Stimulated activated CD8-positive, alpha-beta memory T cell treated with anti-CD3 and anti-CD28 coated beads, Interleukin-4, amount 100 ng/mL, for 1 hour (primary cell): ENCODE results near the gene ADRA1B.

Experiments used
- DNase-seq, 2 donors: peaks; one replicate each; pipeline ENCODE4 v3.0.0-alpha.2; 2020; ENCODE audit warnings: low read depth in 2 of 2, low spot score in 1 of 2

The ADRA1B gene

GRCh38 chr5:159928122-159928909, 12.0 kb downstream of the ADRA1B start:
- DNase-seq, result no peak

DNA sequence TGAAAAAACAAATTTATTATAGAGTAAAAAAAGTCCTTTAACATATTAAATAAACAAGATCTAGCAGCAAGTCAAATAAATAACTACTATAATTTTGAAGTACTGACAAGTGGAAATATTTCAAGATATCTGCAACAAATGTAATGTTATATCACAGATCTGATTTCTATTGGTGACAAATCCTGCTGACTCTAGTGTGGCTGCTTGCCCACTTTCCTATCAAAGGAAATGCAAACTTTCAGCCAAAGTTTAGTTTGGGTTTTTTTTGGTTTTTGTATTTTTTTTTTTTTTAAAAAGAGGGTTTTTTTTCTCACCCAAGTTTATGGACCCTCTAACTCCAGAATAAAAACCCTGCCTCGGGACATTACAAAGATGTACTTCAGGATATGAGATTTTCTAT, 12.9 kb downstream of the ADRA1B start:
- no peak for DNase-seq

- DNase-seq, result no peak
Measured at GRCh38 chr5:159933531-159934485, 17.5 kb downstream of the ADRA1B start.

DNA sequence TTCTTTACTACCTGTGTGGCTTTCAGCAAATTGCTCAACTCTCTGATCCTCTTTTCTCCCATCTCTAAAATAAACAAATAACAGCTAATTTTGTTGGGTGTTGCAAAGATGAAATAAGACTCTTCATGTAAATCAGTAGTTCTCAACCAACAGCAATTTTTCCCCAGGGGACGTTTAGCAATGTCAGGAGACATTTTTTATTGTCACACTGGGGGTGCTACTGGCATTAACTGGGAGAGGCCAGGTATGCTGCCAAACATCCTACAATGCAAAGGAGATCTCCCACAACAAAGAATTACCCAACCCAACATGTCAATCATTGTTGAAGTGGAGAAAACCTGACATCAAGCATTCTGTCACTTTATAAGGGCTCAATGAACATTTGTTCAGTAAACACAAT, 19.7 kb downstream of the ADRA1B start:
- no peak for DNase-seq

- DNase-seq, result no peak
Measured at GRCh38 chr5:159936686-159937329, 20.5 kb downstream of the ADRA1B start.

DNA sequence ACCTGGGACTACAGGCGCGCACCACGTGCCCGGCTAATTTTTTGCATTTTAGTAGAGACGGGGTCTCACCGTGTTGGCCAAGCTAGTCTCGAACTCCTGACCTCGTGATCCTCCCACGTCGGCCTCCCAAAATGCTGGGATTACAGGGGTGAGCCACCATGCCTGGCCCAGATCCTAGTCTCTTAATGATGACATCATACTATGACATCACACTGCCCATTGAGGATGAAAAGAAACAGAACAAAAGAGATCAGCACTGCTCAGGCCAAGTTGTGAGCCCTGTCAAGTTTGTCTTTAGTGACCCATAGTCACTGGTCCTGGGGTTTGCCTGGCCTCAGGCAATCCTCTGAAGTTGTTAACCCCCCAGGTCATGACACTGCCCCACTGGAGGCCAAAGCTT, 21.3 kb downstream of the ADRA1B start:
- DNase-seq, result no peak

DNA sequence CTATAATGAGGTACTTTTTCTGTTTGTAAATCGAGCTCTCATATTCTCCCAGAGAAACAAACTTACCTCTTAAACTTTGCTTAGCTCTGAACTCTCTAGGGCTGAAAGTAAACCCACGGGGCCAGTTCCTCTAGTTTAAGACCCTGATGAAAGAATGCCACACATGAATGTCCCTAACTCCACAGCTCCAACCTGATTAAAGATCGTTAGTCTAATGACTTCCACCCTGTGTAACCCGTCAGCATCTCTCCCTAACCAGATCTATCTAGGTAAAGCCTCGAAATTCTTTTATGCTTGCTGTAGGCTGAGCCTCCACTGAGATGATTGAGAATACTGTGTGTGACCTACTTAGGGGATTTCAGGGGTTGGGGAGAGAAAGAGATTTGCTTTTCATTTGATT, 27.0 kb downstream of the ADRA1B start:
- no peak for DNase-seq

- no peak for DNase-seq
Measured at GRCh38 chr5:159944056-159944600, 27.8 kb downstream of the ADRA1B start.

DNA sequence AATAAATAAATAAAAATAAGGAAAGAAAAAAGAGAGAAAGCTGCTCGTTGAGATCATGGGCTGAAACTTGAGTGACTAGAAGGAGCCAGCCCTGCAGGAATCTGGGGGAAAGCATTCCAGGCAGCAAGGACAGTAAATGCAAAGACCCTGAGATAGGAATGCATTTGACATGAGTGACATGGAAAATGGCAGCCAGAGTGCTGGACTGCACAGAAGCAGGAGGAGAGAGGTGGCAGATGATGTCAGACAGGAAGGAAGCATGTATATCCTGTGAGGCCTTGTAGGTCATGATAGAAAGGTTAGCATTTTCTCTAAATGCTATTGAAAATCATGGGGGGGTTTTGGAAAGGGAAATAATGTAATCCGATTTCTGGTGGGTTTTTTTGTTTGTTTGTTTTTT, 29.1 kb downstream of the ADRA1B start:
- no peak for DNase-seq

DNA sequence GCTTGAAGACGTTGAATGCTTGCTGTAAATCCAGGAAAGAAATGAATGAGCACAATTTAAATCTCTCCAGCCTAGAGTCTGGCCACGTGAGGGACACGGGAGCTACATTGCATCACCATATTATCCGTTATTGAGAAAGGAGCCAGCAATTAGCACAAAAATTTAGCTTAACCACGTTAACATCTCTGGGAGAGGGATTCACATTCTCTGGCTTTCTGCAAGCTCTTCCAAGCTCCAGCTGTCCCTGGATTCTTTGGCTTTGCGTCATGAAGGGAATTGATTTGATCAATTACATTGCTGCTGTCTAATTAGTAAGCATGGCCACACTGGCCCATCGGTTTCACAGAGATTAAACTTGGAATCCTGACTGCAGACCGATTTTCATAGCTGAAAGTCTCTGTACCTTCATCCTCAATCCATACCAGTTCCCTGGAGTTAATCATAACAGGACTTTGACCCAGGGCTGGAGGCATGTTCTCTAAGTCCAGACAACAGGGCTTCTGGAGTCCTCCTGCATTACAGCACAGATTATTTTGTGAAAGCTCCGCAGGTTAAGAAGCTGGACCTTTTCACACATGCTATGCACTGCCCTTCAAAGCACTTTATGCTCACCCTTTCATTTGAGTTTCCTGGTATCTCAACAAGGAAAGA, 31.6 kb downstream of the ADRA1B start:
- no peak for DNase-seq

- DNase-seq, result no peak
Measured at GRCh38 chr5:159951387-159951786, 35.1 kb downstream of the ADRA1B start.

- DNase-seq, result no peak
Measured at GRCh38 chr5:159951834-159952233, 35.6 kb downstream of the ADRA1B start.

- DNase-seq, result no peak
Measured at GRCh38 chr5:159953609-159954008, 37.3 kb downstream of the ADRA1B start.

DNA sequence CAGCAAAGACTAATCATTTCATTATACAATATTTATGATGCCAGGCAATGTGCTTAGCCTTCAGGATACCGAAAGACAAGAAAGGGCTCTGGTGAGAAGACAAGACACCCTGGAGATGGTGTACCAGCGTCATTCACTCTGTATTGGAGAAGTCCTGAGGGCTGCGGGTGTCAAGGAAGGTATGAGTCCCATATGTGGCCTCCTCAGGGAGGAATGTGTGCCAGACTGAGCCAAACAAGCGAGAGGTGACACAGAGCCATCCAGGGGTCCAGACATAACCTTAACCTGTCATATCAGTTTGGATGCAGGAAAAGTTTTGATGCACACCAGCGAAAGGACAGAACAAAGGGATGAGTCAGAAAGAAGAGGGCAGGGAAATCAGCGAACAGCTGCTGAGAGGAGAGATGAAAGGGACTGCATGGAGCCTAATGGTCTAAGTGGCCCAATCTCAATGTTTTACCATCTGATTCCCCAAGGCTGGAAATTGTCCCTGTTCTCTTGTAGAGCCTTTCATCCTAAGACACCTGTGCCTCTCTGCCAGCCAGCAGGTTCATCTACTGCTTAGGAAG, 38.9 kb downstream of the ADRA1B start:
- DNase-seq, result no peak

- DNase-seq, result no peak
Measured at GRCh38 chr5:159956074-159956473, 39.8 kb downstream of the ADRA1B start.

GRCh38 chr5:159961176-159962160, 45.2 kb downstream of the ADRA1B start:
- DNase-seq, result no peak

GRCh38 chr5:159962214-159962613, 45.9 kb downstream of the ADRA1B start:
- DNase-seq, result no peak

DNA sequence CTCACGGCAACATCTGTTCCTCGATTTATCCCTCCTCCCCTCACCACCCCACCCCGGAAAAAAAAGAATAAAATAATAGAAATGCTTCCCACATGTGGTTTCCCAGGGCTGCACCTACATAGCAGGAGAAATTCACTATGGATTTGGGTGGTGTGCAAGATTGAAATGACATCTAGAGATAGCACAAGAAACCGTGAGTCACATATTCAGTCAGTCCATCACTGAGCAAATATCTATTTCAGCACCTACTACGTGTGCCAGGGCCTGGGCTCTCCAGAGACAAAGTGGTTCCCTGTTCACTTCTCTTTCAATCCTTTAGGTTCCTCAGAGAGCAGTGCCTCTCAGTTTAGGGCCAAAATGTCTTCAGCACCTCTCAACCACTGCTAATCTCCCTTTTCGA, 47.7 kb downstream of the ADRA1B start:
- no peak for DNase-seq
